GM12865 (cell line): ENCODE measurements around the gene MYH7.

Experiments used
- DNase-seq: peaks from one replicate; pipeline ENCODE4 v3.0.0; 2010; ENCODE audit warnings: low read depth
- H3K4me3 ChIP-seq: 2 replicates; pipeline ENCODE4 v1.5.1; 2011; ENCODE audit warnings: mild to moderate bottlenecking, low read depth, low read length, control low read depth
- CTCF ChIP-seq: IDR thresholded peaks from 2 replicates; pipeline ENCODE4 v1.5.1; 2011; ENCODE audit warnings: low read length, control low read depth, low read depth, inconsistent platforms; ENCODE audit not compliant: insufficient read depth; ENCODE audit errors: missing control alignments

Gene MYH7

GRCh38 chr14:23406244-23406643 is 29.2 kb downstream of the MYH7 start:
- TF ChIP-seq CTCF: no peak
- no peak overlapping the region for H3K4me3 ChIP-seq
- DNase-seq: peak; percentile 24

GRCh38 chr14:23405516-23406025 is 29.9 kb downstream of the MYH7 start:
- TF ChIP-seq CTCF: no peak
- DNase-seq: no peak
- H3K4me3 ChIP-seq: no peak overlapping the region

GRCh38 chr14:23405096-23405495 is 30.4 kb downstream of the MYH7 start:
- TF ChIP-seq CTCF: no peak
- H3K4me3 ChIP-seq: no peak overlapping the region
- DNase-seq: no peak

- no peak overlapping the region for H3K4me3 ChIP-seq
- TF ChIP-seq CTCF: no peak
- no peak for DNase-seq
Observed at GRCh38 chr14:23404331-23404900, 31.0 kb downstream of the MYH7 start.

- no peak overlapping the region for H3K4me3 ChIP-seq
- TF ChIP-seq CTCF: no peak
- no peak for DNase-seq
Observed at GRCh38 chr14:23403908-23404307, 31.6 kb downstream of the MYH7 start.

- H3K4me3 ChIP-seq: no peak overlapping the region
- no peak for TF ChIP-seq CTCF
Observed at GRCh38 chr14:23403139-23403438, 32.4 kb downstream of the MYH7 start.

More at GRCh38 chr14:23403139-23403438, 32.4 kb downstream of the MYH7 start:
- DNase-seq: no peak
